ENCODE data around the gene SDR39U1.
"Not testable (repeated sequence)": the region's sequence is repeated elsewhere in the genome, so short reads cannot be mapped to it uniquely, and the experiment has no call there.

SDR39U1 gene, protein sequence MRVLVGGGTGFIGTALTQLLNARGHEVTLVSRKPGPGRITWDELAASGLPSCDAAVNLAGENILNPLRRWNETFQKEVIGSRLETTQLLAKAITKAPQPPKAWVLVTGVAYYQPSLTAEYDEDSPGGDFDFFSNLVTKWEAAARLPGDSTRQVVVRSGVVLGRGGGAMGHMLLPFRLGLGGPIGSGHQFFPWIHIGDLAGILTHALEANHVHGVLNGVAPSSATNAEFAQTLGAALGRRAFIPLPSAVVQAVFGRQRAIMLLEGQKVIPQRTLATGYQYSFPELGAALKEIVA

DNA sequence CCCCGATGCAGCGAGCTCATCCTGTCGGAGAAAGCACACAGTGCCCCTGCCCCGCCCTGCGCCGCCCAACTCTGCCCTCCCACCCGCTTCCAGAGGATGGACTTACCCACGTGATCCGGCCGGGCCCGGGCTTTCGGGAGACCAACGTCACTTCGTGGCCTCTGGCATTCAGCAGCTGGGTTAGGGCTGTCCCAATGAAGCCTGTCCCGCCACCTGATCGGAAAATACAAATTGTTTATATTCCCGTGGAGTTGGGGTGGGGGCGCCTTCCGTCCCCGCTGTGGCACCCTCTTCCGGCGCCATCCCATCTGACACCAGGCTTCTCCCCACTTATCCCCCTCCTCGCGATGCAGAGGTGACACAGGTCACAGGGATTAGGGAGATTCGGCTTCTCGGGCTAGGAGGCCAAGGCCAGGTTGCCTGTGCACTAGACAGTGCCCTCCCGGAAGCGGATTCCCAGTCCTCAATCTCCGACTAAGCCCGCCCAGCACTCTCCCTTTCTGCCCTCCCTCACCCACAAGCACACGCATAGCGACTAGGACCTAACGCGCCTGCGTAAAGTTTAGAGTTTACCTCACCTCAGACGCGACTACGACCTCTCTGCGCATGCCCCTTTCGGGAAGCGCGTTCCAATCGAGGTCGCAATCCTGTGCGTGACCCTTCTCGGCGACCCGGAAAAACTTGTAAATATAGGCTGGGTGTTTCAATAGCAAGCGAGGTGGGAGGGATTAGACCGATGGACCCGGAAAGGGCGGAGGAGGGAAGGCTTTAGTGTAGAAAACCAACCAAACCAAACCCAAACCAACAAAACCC, at the start of gene SDR39U1:
Gene SDR39U1, minus strand, starts transcription at position 537 of the 813 bp plus-strand sequence. Its CDS starts 7 bp downstream, at position 530.
- Histone ChIP-seq H3K9me3 (peaks cover 22% of the 10 kb centered on the region), H3K27ac (peak within 1 kb of the TSS; percentile 97), H3K36me3 (peaks cover 43% of the 10 kb centered on the region), H4K20me1 (no peaks in the 10 kb centered on the region; the same call in 1 of the 2 replicates), H3K4me2 (peak within 1 kb of the TSS; percentile 95), H3K27me3 (no peaks in the 10 kb centered on the region), H3K9ac (peak within 1 kb of the TSS; percentile 91), H3K4me1 (peaks cover 66% of the 10 kb centered on the region), H3K4me3 (peak within 1 kb of the TSS; percentile 79)
- no peak for TF ChIP-seq Cebpa-rat (IDR thresholded peaks at IDR 0.05)

GRCh38 chr14:24491586-24492408, 49.2 kb upstream of the SDR39U1 start:
- H3K4me1 ChIP-seq, H3K36me3 ChIP-seq, H3K4me3 ChIP-seq, H3K4me2 ChIP-seq, H3K27ac ChIP-seq, H4K20me1 ChIP-seq, H3K9ac ChIP-seq, H3K27me3 ChIP-seq, H3K9me3 ChIP-seq: not testable (repeated sequence)

- no peaks in the 10 kb centered on the region for H3K36me3 ChIP-seq
- peak overlapping the region; percentile 63 for H3K4me2 ChIP-seq
- H3K9me3 ChIP-seq, result no peaks in the 10 kb centered on the region
- no peak for TF ChIP-seq Cebpa-rat (IDR thresholded peaks at IDR 0.05)
- H3K27ac ChIP-seq, result peak overlapping the region; percentile 46
- no peaks in the 10 kb centered on the region for H4K20me1 ChIP-seq
- H3K4me1 ChIP-seq, result peaks cover 34% of the 10 kb centered on the region
- H3K27me3 ChIP-seq, result no peaks in the 10 kb centered on the region
- peak overlapping the region; percentile 2; the same call in 1 of the 2 replicates for H3K4me3 ChIP-seq
- H3K9ac ChIP-seq, result peak overlapping the region; percentile 17; the same call in 1 of the 2 replicates
Measured at GRCh38 chr14:24483604-24484252, 41.2 kb upstream of the SDR39U1 start.

DNA sequence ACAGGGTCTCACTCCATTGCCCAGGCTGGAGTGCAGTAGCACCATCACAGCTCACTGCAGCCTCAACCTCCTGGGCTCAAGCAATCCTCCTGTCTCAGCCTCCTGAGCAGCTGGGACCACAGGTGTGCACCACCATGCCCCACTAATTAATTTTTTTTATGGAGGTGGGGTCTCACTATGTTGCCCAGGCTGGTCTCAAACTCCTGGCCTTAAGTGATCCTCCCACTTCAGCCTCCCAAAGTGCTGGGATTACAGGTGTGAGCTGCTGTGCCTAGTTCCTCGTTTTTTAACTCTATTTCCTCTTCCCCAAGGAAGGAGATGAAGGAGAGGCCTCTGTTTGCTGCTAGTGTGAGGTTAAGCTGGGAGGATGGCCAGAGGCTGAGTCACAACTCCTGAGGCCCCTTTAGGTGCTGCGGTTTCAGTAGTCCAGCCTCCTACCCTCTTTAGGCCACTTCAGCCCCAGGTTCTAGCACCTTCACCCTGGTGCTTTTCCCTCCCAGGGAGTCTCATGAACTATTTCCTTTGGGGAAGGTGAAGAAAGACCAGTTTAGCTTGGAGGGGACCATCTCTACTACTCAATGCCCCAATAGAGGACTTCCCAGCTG, 40.2 kb upstream of the SDR39U1 start:
- not testable (repeated sequence) for H4K20me1 ChIP-seq, H3K4me3 ChIP-seq, H3K9me3 ChIP-seq, H3K9ac ChIP-seq, H3K36me3 ChIP-seq, H3K27me3 ChIP-seq
- peak overlapping the region; percentile 46 for H3K27ac ChIP-seq
- peaks cover 34% of the 10 kb centered on the region for H3K4me1 ChIP-seq
- peak overlapping the region; percentile 63 for H3K4me2 ChIP-seq

DNA sequence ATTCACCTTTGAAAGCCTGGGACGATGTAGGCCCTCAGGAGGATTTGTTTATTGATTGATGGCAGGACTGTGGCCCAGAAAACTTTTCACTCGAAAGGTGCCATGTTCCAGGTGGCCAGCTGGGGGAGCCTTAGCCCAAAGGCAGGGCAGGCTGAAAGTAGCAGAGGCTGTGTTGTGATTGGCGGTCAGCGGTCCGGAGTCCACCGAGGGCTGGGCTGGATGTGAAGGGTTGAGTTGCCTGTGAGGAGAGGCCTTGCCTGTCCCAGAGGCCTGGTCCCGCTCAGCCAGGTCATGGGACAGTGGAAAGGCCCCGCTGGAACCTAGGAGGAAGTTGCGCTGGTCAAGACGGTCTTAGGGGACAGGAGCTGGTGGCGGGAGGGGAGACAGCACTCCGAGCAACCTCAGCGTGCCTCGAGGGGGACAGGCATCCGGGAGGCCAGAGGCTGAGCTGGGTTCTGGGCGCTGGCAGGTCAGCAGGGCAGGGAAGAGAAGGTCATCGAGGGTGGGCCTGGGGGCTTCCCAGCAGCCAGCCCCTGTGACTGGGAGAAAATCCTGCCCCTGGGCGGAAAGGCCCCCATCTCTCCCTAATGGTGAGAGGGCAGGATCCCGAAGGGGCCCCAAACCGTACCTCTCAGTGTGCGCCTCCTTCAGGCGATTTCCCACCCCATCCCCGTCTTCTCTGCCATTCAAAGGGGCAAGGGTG, 39.2 kb upstream of the SDR39U1 start:
- Histone ChIP-seq H3K4me1 (peaks cover 34% of the 10 kb centered on the region), H3K27ac (0 out of 2 replicates have a peak overlapping the region, but pooled peaks have one; percentile 35), H3K4me3 (peak overlapping the region; percentile 28; the same call in 1 of the 2 replicates), H3K9me3 (no peaks in the 10 kb centered on the region), H3K4me2 (peak overlapping the region; percentile 56), H3K27me3 (no peaks in the 10 kb centered on the region), H3K36me3 (no peaks in the 10 kb centered on the region), H3K9ac (no peak overlapping the region), H4K20me1 (no peaks in the 10 kb centered on the region)
- TF ChIP-seq Cebpa-rat (IDR thresholded peaks at IDR 0.05), result no peak

DNA sequence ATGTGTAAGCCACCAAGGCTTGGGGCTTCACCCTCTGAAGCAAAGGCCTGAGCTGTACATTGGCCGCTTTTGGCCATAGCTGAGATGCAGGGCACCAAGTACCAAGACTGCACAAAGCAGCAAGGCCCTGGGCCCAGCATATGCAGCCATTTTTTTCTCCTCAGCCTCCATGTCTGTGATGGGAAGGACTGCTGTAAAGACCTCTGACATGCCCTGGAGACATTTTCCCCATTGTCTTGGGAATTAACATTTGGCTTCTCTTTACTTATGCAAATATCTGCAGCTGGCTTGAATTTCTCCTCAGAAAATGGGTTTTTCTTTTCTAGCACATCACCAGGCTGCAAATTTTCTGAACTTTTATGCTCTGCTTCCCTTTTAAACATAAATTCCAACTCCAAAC, 37.4 kb upstream of the SDR39U1 start:
- H3K27ac ChIP-seq, H3K9ac ChIP-seq, H3K4me2 ChIP-seq, H3K27me3 ChIP-seq, H3K4me3 ChIP-seq, H4K20me1 ChIP-seq, H3K36me3 ChIP-seq, H3K9me3 ChIP-seq: not testable (repeated sequence)
- peaks cover 34% of the 10 kb centered on the region for H3K4me1 ChIP-seq

DNA sequence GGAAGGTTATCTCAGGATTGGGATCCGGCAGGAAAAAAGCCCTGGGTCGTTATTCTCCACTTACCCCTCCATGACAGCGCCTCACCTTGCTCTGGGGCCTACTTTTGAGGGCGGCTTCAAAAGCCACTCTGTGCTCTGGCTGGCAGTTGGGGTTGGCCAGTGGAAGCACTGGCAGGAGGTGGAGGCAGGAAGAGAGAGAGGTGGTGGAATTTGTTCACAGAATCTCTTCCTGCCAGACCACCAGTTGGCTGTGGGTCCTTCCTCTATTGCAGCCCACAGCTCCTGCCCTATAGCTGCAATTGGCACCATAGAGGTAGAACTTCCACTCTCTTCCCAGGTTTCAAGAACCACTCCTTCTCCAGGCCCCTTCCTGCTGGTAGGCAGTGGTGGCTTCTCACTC, 32.7 kb upstream of the SDR39U1 start:
- TF ChIP-seq Cebpa-rat (IDR thresholded peaks at IDR 0.05), result no peak
- Histone ChIP-seq H3K27me3 (no peaks in the 10 kb centered on the region), H3K9ac (no peak overlapping the region), H3K4me3 (no peak overlapping the region), H3K27ac (no peak overlapping the region), H4K20me1 (no peaks in the 10 kb centered on the region), H3K4me1 (no peaks in the 10 kb centered on the region), H3K36me3 (no peaks in the 10 kb centered on the region), H3K4me2 (no peak overlapping the region), H3K9me3 (no peaks in the 10 kb centered on the region; the same call in 1 of the 2 replicates)

DNA sequence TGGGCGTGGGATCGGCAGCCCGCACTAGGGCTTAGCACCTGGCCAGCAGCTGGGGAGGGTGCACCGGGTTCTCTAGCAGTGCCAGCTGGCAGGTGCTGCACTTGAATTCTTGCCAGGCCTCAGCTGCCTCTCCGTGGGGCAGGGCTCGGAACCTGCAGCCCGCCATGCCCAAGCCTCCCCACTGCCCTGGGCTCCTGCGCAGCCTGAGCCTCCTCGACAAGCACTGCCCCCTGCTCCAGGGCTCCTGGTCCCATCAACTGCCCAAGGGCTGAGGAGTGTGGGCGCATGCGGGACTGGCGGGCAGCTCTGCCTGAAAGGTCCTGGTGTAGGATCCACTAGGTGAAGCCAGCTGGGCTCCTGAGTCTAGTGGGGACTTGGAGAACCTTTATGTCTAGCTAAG, 30.6 kb upstream of the SDR39U1 start:
- Histone ChIP-seq H3K36me3 (no peaks in the 10 kb centered on the region), H3K9ac (no peak overlapping the region), H3K4me3 (no peak overlapping the region), H3K4me2 (no peak overlapping the region), H4K20me1 (no peaks in the 10 kb centered on the region), H3K4me1 (no peaks in the 10 kb centered on the region), H3K27me3 (no peaks in the 10 kb centered on the region), H3K27ac (no peak overlapping the region), H3K9me3 (no peaks in the 10 kb centered on the region; the same call in 1 of the 2 replicates)
- no peak for TF ChIP-seq Cebpa-rat (IDR thresholded peaks at IDR 0.05)

- not testable (repeated sequence) for H3K4me2 ChIP-seq, H3K36me3 ChIP-seq, H4K20me1 ChIP-seq, H3K27ac ChIP-seq, H3K4me3 ChIP-seq, H3K9ac ChIP-seq, H3K4me1 ChIP-seq, H3K27me3 ChIP-seq, H3K9me3 ChIP-seq
Measured at GRCh38 chr14:24470450-24470849, 27.9 kb upstream of the SDR39U1 start.
